Measurements from ENCODE around the gene TSSC4.

Gene TSSC4

GRCh38 chr11:2419638-2420501 lies 19.3 kb downstream of the TSSC4 start:
- DNase-seq = peak; percentile 55

- peak; percentile 74 for DNase-seq
These were observed 20.1 kb downstream of the TSSC4 start for GRCh38 chr11:2420502-2421225.

GRCh38 chr11:2421226-2421994 lies 20.9 kb downstream of the TSSC4 start:
- DNase-seq = no peak

GRCh38 chr11:2421996-2422395 lies 21.4 kb downstream of the TSSC4 start:
- DNase-seq = no peak

- no peak for DNase-seq
These were observed 22.1 kb downstream of the TSSC4 start for GRCh38 chr11:2422461-2423156.

DNA sequence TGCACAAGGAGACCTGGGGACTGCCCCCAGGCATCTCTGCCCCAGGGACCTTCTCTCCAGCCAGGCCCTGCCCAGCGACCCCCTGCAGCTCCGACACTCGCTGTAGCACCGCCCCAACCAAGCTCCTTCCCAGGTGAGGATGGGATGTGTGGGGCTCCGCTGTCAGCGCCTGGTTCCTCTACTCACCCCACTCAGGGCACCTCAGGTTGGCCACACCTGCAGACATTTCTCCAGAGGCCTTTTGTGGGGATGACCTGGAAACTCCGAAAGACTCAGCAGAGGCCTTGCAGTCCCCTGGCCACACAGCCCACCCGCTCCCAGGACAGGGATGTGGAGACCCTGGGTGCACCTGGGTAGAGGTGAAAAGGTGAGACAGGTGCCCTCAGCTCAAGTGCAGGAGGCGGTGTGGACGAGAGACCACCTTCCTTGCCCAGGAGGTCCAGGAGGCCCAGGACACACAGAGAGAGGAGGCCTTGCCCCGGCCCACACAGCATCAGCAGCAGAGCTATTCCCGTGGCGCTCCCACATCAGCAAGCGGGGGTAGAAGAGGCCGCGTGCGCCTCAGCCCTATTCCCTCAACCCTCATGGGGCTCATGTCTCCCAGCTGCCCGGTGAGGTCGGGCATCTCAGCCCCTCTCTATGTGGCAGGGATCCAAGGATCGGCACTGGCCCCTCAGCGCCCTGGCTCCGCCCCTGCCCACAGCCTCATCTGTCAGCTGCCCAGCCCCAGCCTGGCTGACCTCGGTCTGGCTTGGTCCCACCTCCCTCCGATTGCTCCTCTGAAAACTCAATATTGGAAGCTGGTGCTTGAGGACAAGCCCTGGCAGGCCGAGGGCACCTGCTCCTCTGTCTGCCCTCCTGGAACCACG lies 22.8 kb downstream of the TSSC4 start:
- DNase-seq = no peak

DNA sequence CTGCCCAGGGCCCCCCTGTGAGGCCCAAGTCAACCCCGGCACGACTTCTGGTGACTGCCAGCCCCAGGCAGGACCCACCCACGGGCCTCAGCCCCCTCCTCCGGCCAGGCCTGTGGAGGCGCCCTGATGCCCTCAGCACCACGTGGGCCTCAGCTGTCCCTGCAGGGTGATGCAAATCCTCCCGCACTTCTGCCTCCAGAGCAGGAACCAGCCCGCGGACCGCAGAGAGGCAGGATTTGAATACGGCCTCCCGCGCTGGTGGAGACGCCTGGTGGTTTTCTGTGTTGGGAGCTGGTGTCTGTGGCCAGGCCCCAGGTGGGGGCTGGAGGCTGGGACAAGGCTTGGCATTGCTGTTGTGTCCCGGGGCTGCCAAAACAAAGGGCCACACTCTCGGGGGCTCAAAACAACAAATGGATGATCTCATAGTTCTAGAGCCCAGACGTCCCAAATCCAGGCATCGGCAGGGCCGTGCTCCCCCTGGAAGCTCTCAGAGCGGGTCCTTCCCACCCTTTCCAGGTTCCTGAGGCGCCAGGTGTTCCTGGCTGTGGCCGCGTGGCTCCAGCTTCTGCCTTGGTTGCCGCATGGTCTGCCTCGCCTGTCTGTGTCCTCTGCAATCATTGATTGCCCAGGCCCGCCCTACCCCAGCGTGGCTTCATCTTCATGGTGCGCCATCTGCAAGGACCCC lies 24.4 kb downstream of the TSSC4 start:
- no peak for DNase-seq

- no peak for DNase-seq
These were observed 25.0 kb downstream of the TSSC4 start for GRCh38 chr11:2425506-2425905.

DNA sequence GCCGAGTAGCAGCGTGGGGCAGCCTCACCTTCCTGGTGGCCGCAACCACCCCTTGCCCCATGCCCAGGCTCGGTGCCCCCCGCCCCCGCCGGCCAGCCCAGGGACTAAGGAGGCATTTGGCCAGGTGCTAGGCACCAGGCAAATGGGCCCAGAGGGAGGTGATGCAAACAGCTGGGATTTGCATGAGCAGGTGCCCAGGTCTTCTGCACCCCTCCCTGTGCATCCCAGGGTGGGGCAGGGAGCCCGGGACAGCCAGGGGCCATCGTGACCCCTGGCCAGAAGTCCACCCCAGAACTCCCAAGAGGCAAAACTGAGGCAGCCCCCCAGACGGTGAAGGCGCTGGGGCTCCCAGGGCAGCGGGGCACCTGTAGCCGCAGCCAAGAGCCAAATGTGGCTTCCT lies 25.7 kb downstream of the TSSC4 start:
- DNase-seq = no peak

GRCh38 chr11:2426826-2427521 lies 26.4 kb downstream of the TSSC4 start:
- no peak for DNase-seq

- no peak for DNase-seq
These were observed 27.3 kb downstream of the TSSC4 start for GRCh38 chr11:2427721-2428321.

DNA sequence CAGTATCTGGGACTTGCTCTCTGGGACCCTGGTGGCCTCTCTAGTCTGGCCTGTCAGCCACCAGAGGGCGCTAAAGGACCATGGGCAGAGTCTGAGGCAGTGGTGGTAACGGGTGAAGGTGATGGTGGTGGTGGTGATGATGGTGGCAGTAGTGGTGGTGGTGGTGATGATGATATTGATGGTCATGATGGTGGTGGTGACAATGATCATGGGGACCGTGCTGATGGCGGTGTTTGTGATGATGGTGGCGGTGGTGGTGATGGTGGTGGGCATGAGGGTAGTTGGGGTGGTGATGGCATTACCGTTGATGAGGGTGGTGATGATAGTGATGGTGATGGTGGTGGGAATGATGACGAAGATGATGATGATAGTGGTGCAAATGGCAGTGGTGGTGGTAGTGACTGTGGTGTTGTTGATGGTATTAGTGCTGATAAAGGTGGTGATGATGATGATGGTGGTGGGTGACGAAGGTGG lies 27.8 kb downstream of the TSSC4 start:
- DNase-seq = peak; percentile 89

DNA sequence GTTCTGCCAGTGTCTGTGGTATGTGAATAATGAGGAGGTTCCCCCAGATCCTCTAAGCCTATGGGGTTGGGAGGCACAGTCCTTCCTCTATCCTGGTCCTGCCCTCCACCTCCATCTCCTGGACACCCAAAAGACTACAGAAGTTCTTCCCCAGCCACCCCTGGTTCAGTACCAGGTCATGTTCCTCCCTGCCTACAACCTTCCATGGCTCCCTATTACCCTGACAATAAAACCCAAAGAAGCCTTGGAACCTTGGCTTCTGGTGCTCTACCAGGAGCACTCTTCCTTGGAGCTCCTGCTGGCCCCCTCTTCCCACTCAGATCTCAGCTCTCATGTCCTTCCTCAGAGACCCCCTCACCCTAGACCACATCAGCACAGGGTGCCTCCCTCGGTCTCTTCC lies 30.8 kb downstream of the TSSC4 start:
- DNase-seq = no peak

- no peak for DNase-seq
These were observed 31.6 kb downstream of the TSSC4 start for GRCh38 chr11:2432171-2432621.

GRCh38 chr11:2432628-2433071 lies 32.1 kb downstream of the TSSC4 start:
- no peak for DNase-seq

DNA sequence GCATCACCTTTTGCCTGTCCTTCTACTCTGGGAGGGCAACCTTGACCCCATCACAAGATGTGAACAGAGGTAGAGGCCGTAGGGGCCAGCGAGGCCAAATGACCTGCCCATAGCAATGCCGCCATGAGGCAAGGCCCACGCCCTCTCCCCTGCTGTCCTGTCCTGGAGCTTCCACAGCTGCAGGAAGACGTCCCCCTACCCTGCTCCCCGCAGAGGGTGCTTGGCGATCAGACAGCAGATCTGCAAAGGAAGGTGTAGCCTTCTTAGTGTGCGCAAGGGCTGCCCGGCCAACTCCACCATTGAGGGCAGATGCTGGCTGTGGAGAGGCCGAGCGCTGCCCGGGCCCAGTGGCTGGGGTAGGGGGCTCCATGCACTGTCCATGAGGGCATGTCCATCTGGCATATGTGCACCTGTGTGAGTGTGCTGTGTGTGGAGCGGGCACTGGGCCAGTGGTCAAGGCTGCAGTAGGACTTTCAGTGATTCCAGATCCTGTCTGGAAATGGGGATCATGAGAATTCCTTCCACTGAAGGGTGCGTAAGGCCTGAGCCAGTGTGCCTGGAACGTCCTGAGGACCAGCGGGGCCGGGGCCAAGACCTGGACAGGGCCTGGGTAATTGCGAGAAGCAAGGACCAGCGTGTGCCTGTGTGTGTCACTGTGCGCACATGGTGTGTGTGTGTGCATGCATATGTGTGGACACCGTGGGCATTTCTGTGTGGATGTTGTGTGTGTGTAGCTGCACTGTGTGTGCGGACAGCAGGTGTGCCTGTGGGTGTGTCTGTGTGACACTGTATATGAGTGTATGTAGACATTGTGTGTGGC lies 32.8 kb downstream of the TSSC4 start:
- DNase-seq = no peak

GRCh38 chr11:2434008-2434407 lies 33.5 kb downstream of the TSSC4 start:
- no peak for DNase-seq

- no peak for DNase-seq
These were observed 34.1 kb downstream of the TSSC4 start for GRCh38 chr11:2434506-2435255.
